ENCODE results near the gene PPA1. TPM values are rescaled to one million over a fixed set of nuclear protein-coding genes. Genes with fewer than 3 reads are reported as not detected.

Gene PPA1
- total RNA-seq (2014; rRNA removed; shearing (Covaris generic); ENCODE audit: low replicate concordance), result 437 and 481 TPM in 2 replicates

GRCh38 chr10:70233109-70233938, at the start of gene PPA1:
Gene PPA1, minus strand, starts transcription at chr10:70233429. Its CDS starts 102 bp downstream, at chr10:70233327.
- H3K36me3 ChIP-seq, result peaks cover 29% of the 10 kb centered on the region

GRCh38 chr10:70281609-70282008, 48.4 kb upstream of the PPA1 start:
- H3K27me3 ChIP-seq, result peaks cover 27% of the 10 kb centered on the region

More at GRCh38 chr10:70233109-70233938, at the start of gene PPA1:
- H3K4me3 ChIP-seq, result peak within 1 kb of the TSS; percentile 92
- peak; percentile 98 for DNase-seq
- no peaks in the 10 kb centered on the region for H3K9me3 ChIP-seq
- H3K27me3 ChIP-seq, result no peaks in the 10 kb centered on the region

DNA sequence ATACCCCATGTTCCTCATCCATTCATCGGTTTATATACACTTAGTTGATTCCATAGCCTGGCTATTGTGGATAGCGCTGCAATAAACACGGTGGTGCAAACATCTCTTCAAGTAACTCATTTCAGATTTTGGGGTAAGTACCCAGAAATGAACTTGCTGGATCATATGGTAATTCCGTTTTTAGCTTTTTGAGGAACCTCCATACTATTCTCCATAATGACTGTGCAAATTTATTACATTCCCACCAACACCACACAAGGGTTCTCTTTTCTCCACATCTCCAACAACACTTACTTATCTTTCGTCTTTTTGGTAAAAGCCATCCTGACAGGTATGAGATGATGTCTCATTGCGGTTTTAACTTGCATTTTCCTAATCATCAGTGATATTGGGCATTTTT, 46.9 kb upstream of the PPA1 start:
- H3K9me3 ChIP-seq, result peaks cover 3% of the 10 kb centered on the region; the same call in 1 of the 2 replicates
- DNase-seq, result no peak
- no peak overlapping the region for H3K4me3 ChIP-seq
- H3K36me3 ChIP-seq, result no peaks in the 10 kb centered on the region
- H3K27me3 ChIP-seq, result peaks cover 24% of the 10 kb centered on the region

More at GRCh38 chr10:70281609-70282008, 48.4 kb upstream of the PPA1 start:
- Histone ChIP-seq H3K4me3 (no peak overlapping the region), H3K36me3 (no peaks in the 10 kb centered on the region), H3K9me3 (peaks cover 3% of the 10 kb centered on the region; the same call in 1 of the 2 replicates)
- no peak for DNase-seq

- Histone ChIP-seq H3K27me3 (peaks cover 7% of the 10 kb centered on the region), H3K4me3 (no peak overlapping the region), H3K9me3 (no peaks in the 10 kb centered on the region), H3K36me3 (no peaks in the 10 kb centered on the region)
- no peak for DNase-seq
Measured at GRCh38 chr10:70277396-70278030, 44.3 kb upstream of the PPA1 start.

GRCh38 chr10:70274643-70275042, 41.4 kb upstream of the PPA1 start:
- H3K27me3 ChIP-seq, result no peaks in the 10 kb centered on the region
- no peaks in the 10 kb centered on the region for H3K36me3 ChIP-seq
- no peaks in the 10 kb centered on the region for H3K9me3 ChIP-seq
- DNase-seq, result peak; percentile 22
- no peak overlapping the region for H3K4me3 ChIP-seq

DNA sequence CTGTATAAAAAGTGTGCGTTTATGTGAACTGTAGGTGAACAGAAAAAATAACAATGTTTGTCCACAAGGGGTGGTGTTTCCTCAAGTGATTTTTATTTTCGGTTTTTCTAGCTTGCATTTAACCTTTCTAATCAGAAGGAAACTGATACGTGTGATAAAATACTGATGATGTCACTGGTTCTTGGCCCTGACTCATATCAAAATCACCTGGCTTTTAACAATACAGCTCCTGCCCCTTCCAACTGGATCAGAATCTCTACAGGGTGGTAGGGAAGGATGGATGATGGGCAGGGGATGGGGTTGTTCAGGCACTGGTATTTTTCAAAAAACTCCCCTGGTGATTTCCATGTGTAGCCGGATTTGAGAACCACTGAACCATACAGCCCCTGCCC, 39.7 kb upstream of the PPA1 start:
- no peaks in the 10 kb centered on the region for H3K9me3 ChIP-seq
- H3K4me3 ChIP-seq, result no peak overlapping the region
- H3K36me3 ChIP-seq, result no peaks in the 10 kb centered on the region
- DNase-seq, result no peak
- no peaks in the 10 kb centered on the region for H3K27me3 ChIP-seq

DNA sequence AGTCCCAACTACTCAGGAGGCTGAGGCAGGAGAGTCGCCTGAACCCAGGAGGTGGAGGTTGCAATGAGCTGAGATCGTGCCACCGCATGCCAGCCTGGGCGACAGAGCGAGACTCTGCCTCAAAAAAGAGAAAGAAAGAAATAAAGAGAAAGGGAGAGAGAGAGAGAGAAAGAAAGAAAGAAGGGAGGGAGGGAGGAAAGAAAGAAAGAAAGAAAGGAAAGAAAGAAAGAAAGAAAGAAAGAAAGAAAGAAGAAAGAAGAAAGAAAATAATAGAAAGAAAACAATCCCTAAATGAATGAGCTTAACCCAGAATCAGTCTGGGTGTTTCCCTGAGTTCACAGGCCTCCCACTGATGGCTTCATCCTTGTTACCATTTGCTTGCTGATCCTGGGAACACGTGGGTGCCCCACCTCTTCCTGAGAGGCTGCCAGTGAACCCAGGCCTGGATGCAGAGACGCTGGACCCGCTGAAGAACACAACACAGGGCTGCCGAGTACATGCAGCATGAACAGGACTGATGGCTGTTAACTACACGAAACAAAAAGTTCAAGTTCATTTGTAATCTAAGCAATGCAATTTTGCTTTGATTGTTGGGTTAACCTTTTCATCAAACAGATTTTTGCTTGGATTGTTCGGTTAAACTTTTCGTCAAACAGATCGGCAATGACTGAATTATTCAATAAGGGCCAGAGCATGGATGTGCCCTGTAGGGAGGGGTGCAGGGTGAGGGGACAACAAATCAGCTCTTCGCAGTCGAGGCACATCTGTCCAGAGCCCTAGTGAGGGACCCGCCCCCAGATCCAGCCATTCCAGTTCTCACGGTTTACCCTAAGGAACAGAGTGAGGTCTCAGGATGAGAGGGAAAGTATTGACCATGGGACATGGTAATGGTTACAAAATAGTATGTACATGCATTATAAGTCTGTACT, 39.0 kb upstream of the PPA1 start:
- H3K9me3 ChIP-seq, result no peaks in the 10 kb centered on the region
- H3K4me3 ChIP-seq, result no peak overlapping the region
- no peaks in the 10 kb centered on the region for H3K27me3 ChIP-seq
- DNase-seq, result no peak
- H3K36me3 ChIP-seq, result no peaks in the 10 kb centered on the region

GRCh38 chr10:70270952-70271351, 37.7 kb upstream of the PPA1 start:
- no peak for DNase-seq
- H3K4me3 ChIP-seq, result no peak overlapping the region
- no peaks in the 10 kb centered on the region for H3K36me3 ChIP-seq

DNA sequence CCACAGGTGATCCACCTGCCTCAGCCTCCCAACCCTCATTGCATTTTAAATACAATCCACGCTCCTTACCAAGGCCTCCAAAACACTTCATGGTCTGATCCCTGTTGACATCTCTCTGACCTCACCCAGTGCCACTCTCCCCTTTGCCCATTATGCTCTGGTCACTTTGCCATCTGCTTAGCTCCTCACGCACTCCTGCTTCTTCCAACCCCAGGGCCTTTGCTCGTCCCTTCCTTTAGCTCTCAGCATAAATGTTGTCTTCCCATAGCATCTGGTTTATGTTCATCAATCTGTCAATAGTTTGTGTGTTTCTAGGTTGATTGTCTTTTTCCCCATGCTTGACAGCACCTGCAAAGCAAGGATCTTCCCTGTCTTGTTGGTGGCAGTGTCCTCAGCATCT, 36.5 kb upstream of the PPA1 start:
- no peaks in the 10 kb centered on the region for H3K9me3 ChIP-seq
- DNase-seq, result no peak
- H3K4me3 ChIP-seq, result no peak overlapping the region
- H3K36me3 ChIP-seq, result no peaks in the 10 kb centered on the region
- H3K27me3 ChIP-seq, result no peaks in the 10 kb centered on the region

More at GRCh38 chr10:70270952-70271351, 37.7 kb upstream of the PPA1 start:
- Histone ChIP-seq H3K9me3 (no peaks in the 10 kb centered on the region), H3K27me3 (no peaks in the 10 kb centered on the region)

GRCh38 chr10:70268376-70268775, 35.1 kb upstream of the PPA1 start:
- no peaks in the 10 kb centered on the region for H3K27me3 ChIP-seq
- no peaks in the 10 kb centered on the region for H3K9me3 ChIP-seq
- H3K36me3 ChIP-seq, result no peaks in the 10 kb centered on the region
- no peak overlapping the region for H3K4me3 ChIP-seq
- DNase-seq, result no peak

DNA sequence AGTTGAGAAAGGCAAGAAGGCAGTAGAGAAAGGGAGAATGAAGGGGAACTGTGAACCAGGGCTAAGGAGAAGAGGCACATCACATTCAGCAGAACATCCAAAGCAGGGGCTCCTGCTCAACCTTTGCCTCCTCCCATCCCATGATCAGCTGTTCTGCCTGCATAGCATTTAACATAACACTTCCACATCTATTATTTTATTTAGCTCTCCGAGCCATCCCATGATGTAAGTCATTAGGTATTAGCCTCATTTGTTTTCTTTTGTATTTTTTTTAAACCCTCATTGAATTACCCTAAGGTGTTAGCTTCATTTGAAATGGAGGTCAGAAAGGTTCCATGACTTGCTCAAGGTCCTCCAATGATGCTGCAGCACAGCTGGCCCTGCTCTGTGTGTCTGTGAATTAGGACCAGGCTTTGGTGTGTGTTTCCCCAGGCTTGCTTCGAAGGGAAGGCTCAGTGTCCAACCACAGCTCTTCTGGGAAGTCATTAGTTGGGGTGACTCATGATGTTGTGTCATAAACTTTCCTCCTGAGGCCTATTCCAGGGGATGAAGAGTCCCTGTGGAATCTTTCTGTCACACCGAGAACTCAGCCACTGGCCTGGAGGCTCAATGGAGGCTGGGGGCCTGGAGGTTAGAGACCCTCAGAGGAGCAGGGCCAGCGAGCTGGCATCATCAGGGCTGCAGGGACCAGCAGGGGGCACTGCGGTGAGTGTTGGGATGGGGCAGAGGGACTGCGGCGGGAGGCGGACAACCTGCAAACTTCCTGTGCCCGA, 34.1 kb upstream of the PPA1 start:
- DNase-seq, result peak; percentile 81
- peaks cover 4% of the 10 kb centered on the region for H3K9me3 ChIP-seq

DNA sequence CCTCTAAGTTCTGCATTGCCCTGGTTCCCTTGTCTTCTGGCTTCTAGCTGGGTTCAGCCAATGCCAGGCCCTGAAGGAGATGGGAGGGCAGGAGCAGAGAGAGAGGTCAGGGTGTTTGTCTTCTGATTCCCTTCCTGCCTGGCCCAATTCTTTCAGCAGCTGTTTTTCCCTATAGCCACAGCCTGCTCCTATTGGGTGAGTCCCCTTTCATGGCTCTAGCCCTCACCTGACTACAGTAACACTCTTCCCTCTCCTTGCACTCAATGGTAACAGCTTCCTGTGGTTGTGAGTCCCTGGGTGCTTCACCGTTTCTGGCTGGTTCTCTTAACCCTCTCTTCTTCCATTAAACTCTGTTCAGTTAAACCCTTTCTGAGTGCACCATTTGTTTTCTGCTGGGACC, 33.5 kb upstream of the PPA1 start:
- H3K36me3 ChIP-seq, result no peaks in the 10 kb centered on the region
- H3K4me3 ChIP-seq, result no peak overlapping the region
- no peak for DNase-seq
- H3K9me3 ChIP-seq, result peaks cover 5% of the 10 kb centered on the region
- H3K27me3 ChIP-seq, result no peaks in the 10 kb centered on the region

More for the DNA sequence above, 34.1 kb upstream of the PPA1 start:
- Histone ChIP-seq H3K27me3 (no peaks in the 10 kb centered on the region), H3K36me3 (no peaks in the 10 kb centered on the region), H3K4me3 (no peak overlapping the region)

DNA sequence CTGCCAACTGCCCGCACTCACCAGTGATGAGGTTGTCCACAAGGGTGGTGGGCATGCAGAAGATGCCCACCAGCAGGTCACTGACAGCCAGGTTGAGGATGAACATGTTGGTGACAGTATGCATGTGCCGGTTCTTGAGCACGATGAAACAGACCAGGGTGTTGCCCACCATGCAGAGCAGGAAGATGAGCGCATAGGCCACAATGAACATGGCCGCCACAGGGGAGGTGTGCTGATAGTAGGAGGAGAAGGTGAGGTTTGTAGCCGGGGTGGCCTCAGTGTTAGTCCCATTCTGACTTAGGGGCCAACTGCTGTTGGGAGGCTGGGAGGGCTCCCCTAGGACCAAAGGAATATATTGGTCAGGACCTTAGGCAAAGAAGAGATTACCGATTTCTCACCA, 32.8 kb upstream of the PPA1 start:
- Histone ChIP-seq H3K27me3 (no peaks in the 10 kb centered on the region), H3K4me3 (no peak overlapping the region), H3K36me3 (no peaks in the 10 kb centered on the region), H3K9me3 (peaks cover 5% of the 10 kb centered on the region)
- DNase-seq, result no peak

DNA sequence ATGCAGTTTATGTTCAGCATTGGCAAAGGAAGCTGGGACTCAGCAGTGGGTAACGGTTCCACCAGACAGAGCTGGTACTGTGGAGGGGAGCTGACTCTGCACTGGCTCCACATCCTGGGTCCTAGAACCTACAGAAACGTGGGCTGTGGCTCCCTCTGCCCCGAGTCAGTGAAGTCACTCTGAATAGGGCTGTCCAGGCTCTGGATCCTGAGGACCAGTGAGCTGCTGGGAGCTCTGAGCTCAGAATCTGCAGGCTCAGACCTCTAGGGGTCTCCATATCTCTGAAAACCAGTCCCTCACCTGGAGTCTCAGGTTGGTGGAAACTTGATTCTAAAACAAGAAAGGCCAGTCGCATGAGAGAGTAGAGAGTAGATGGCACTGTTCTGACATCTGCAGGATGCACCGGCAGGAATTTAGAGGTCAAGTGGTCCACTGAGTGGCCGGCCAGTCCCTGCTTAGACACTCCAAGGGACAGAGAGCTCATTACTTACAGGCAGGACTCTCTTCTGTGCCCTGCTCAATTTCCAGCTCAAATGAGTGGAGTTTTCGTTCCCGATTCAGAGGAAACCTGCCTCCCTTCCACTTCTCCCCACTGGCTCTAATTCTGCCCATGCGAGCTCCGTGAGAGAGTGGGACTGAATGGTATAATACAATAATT, 31.9 kb upstream of the PPA1 start:
- Histone ChIP-seq H3K36me3 (no peaks in the 10 kb centered on the region), H3K9me3 (peaks cover 5% of the 10 kb centered on the region), H3K27me3 (no peaks in the 10 kb centered on the region), H3K4me3 (no peak overlapping the region)
- DNase-seq, result no peak

- no peak overlapping the region for H3K4me3 ChIP-seq
Measured at GRCh38 chr10:70260734-70261133, 27.5 kb upstream of the PPA1 start.

GRCh38 chr10:70260259-70260658, 27.0 kb upstream of the PPA1 start:
- no peaks in the 10 kb centered on the region for H3K36me3 ChIP-seq
- no peaks in the 10 kb centered on the region for H3K27me3 ChIP-seq
- H3K4me3 ChIP-seq, result no peak overlapping the region
- no peak for DNase-seq
- peaks cover 5% of the 10 kb centered on the region for H3K9me3 ChIP-seq

More at GRCh38 chr10:70260734-70261133, 27.5 kb upstream of the PPA1 start:
- DNase-seq, result no peak
- Histone ChIP-seq H3K9me3 (peaks cover 5% of the 10 kb centered on the region), H3K27me3 (no peaks in the 10 kb centered on the region), H3K36me3 (no peaks in the 10 kb centered on the region)
